Stimulated activated CD4-positive, alpha-beta T cell treated with anti-CD3 and anti-CD28 coated beads, Interleukin-1b, Interleukin-23, amount 100 ng/mL, for 24 hours (primary cell): ENCODE data around the gene HNRNPF.
"Not testable (repeated sequence)": the region's sequence is repeated elsewhere in the genome, so short reads cannot be mapped to it uniquely, and the experiment has no call there.

ENCODE experiments used
- DNase-seq, 4 experiments: peaks; one replicate each; pipeline ENCODE4 v3.0.0-alpha.2; 2020; ENCODE audit warnings: low read depth in 4 of 4, low spot score in 1 of 4

Gene HNRNPF

GRCh38 chr10:43398939-43399319 is 10.1 kb downstream of the HNRNPF start:
- no peak for DNase-seq

GRCh38 chr10:43396928-43397624 is 11.9 kb downstream of the HNRNPF start:
- peak; percentile 42 to 80 (median 58) for DNase-seq

- DNase-seq: peak in 3 of 4 experiments; percentile 63 to 78 (median 68)
Observed at GRCh38 chr10:43396061-43396927, 12.7 kb downstream of the HNRNPF start.

- DNase-seq: no peak
Observed at GRCh38 chr10:43395571-43396060, 13.4 kb downstream of the HNRNPF start.

GRCh38 chr10:43394868-43395267 is 14.1 kb downstream of the HNRNPF start:
- DNase-seq: no peak

- DNase-seq: no peak
Observed at GRCh38 chr10:43393606-43394360, 15.2 kb downstream of the HNRNPF start.

- DNase-seq: not testable (repeated sequence)
Observed at GRCh38 chr10:43393186-43393585, 15.8 kb downstream of the HNRNPF start.

GRCh38 chr10:43392748-43393147 is 16.2 kb downstream of the HNRNPF start:
- no peak for DNase-seq

- no peak for DNase-seq
Observed at GRCh38 chr10:43391496-43391895, 17.5 kb downstream of the HNRNPF start.

GRCh38 chr10:43390759-43391158 is 18.2 kb downstream of the HNRNPF start:
- DNase-seq: no peak

- no peak for DNase-seq
Observed at GRCh38 chr10:43390333-43390732, 18.7 kb downstream of the HNRNPF start.

GRCh38 chr10:43389867-43390266 is 19.1 kb downstream of the HNRNPF start:
- DNase-seq: no peak

GRCh38 chr10:43387678-43388032 is 21.3 kb downstream of the HNRNPF start:
- no peak for DNase-seq

- DNase-seq: no peak
Observed at GRCh38 chr10:43386981-43387677, 21.9 kb downstream of the HNRNPF start.

GRCh38 chr10:43386549-43386948 is 22.4 kb downstream of the HNRNPF start:
- DNase-seq: no peak

GRCh38 chr10:43385412-43386004 is 23.5 kb downstream of the HNRNPF start:
- DNase-seq: no peak

- DNase-seq: no peak
Observed at GRCh38 chr10:43384252-43385221, 24.4 kb downstream of the HNRNPF start.

- no peak for DNase-seq
Observed at GRCh38 chr10:43383204-43383971, 25.6 kb downstream of the HNRNPF start.
